IMR-90 (cell line): ENCODE measurements around the gene MSI1.
"Not testable (repeated sequence)": the region's sequence is repeated elsewhere in the genome, so short reads cannot be mapped to it uniquely, and the experiment has no call there.

Source experiments
- CEBPB ChIP-seq: IDR thresholded peaks from 2 replicates; pipeline ENCODE4 v1.6.1; 2012; ENCODE audit warnings: low read depth, low read length, improper control_type of control experiment
- CTCF ChIP-seq: conservative IDR thresholded peaks from 2 replicates; pipeline ENCODE4 v1.5.1; 2012; ENCODE audit warnings: mild to moderate bottlenecking, low read depth, low read length, improper control_type of control experiment
- MAZ ChIP-seq: IDR thresholded peaks from 2 replicates; pipeline ENCODE4 v1.6.1; 2012; ENCODE audit warnings: low read depth, mild to moderate bottlenecking, low read length, improper control_type of control experiment, moderate library complexity, borderline replicate concordance
- MXI1 ChIP-seq: IDR thresholded peaks from 2 replicates; pipeline ENCODE4 v1.6.1; 2012; ENCODE audit warnings: low read depth, mild to moderate bottlenecking, low read length, moderate library complexity, borderline replicate concordance
- POLR2A ChIP-seq: IDR thresholded peaks from 2 replicates; pipeline ENCODE4 v1.6.1; 2012; ENCODE audit warnings: mild to moderate bottlenecking, low read depth, low read length
- RFX5 ChIP-seq: IDR thresholded peaks from 2 replicates; pipeline ENCODE4 v1.8.0; 2012; ENCODE audit warnings: low read depth, mild to moderate bottlenecking, low read length, moderate library complexity
- SMC3 ChIP-seq: fragments of 150-350 bp; IDR thresholded peaks from 2 replicates; pipeline ENCODE4 v1.6.1; 2016; ENCODE audit warnings: low read depth, mild to moderate bottlenecking, antibody characterized with exemption, low read length, moderate library complexity

GRCh38 chr12:120335447-120335846, 33.5 kb downstream of the MSI1 start:
- peak; percentile 58 for TF ChIP-seq CTCF
- not testable (repeated sequence) for TF ChIP-seq MAZ, MXI1, RFX5, CEBPB, POLR2A
- peak; percentile 55 for TF ChIP-seq SMC3
